HepG2 (cell line): Measurements from ENCODE around the gene ACADVL. TPM values are rescaled to one million over a fixed set of nuclear protein-coding genes. Genes with fewer than 3 reads are reported as not detected.

Experiments used
- YY1 ChIP-seq: IDR thresholded peaks from 2 replicates; pipeline ENCODE4 v1.6.1; 2011; ENCODE audit warnings: low read length, low read depth, moderate library complexity, mild to moderate bottlenecking; ENCODE audit not compliant: insufficient read depth, insufficient replicate concordance
- polyA plus RNA-seq, 8 experiments: library from polyadenylated mRNA; depleted of rRNA in 3 of 8; stranded (reverse) in 7 of 8; unstranded in 1 of 8; fragments of >200 nt; fragmentation: Illumina TruSeq in 4 of 8; extraction: Trizol in 4 of 8; gene quantifications; 2 replicates each; pipeline versions ENCODE4 v1.2.1 to v1.2.3, GENCODE V29; 2011 to 2016; ENCODE audit warnings: low read depth in 4 of 8, missing spikeins in 1 of 8, mixed read lengths in 1 of 8; ENCODE audit not compliant: insufficient read depth in 1 of 8
- total RNA-seq, 5 experiments: library from RNA; depleted of rRNA; stranded (reverse); fragments of >200 nt; fragmentation: Illumina TruSeq; extraction: Trizol; gene quantifications; 2 replicates each; pipeline ENCODE4 v1.2.3, GENCODE V29; 2016; ENCODE audit warnings: low read depth in 1 of 5
- TF ChIP-seq, protein P1 (sequence below): sonication (generic); formaldehyde crosslinking; IDR thresholded peaks from 2 replicates; pipeline ENCODE4 v1.5.0; 2020; ENCODE audit warnings: missing genetic modification reagents
- TF ChIP-seq, protein P2 (sequence below): sonication (generic); IDR thresholded peaks from 2 replicates; pipeline ENCODE4 v1.6.1; 2016; ENCODE audit warnings: low read depth, borderline replicate concordance
- TF ChIP-seq, protein P3 (sequence below): sonication (generic); formaldehyde crosslinking; IDR thresholded peaks from 2 replicates; pipeline ENCODE4 v1.4.0; 2020; ENCODE audit warnings: missing genetic modification reagents
- TF ChIP-seq, protein P4 (sequence below): sonication (generic); formaldehyde crosslinking; IDR thresholded peaks from 2 replicates; pipeline ENCODE4 v1.4.0; 2020; ENCODE audit warnings: missing genetic modification reagents

The ACADVL gene
- total and polyA plus RNA-seq, 2 of the 13 experiments (the other 11 are each of a cell fraction or from before 2014, with no cell fraction given): 219 to 412 TPM

DNA sequence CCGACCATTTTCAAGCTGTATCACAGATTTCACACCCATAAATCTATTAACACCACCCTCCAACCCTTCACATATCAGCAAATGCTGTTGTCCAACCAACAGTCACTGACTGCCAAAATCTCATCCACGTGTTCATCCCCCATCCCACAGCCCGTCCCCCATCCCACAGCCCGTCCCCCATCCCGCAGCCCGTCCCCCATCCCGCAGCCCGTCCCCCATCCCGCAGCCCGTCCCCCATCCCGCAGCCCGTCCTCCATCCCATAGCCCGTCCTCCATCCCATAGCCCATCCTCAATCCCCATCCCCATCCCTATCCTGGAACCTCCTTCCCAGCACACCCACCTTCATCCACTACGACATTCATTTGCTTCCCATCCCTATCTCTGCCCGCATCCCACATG, 14.2 kb upstream of the ACADVL start (continued):
- TF ChIP-seq, protein P1, sequence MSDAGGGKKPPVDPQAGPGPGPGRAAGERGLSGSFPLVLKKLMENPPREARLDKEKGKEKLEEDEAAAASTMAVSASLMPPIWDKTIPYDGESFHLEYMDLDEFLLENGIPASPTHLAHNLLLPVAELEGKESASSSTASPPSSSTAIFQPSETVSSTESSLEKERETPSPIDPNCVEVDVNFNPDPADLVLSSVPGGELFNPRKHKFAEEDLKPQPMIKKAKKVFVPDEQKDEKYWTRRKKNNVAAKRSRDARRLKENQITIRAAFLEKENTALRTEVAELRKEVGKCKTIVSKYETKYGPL: no peak
- TF ChIP-seq, protein P2, sequence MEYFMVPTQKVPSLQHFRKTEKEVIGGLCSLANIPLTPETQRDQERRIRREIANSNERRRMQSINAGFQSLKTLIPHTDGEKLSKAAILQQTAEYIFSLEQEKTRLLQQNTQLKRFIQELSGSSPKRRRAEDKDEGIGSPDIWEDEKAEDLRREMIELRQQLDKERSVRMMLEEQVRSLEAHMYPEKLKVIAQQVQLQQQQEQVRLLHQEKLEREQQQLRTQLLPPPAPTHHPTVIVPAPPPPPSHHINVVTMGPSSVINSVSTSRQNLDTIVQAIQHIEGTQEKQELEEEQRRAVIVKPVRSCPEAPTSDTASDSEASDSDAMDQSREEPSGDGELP: no peak
- TF ChIP-seq YY1: no peak
- TF ChIP-seq, protein P3, sequence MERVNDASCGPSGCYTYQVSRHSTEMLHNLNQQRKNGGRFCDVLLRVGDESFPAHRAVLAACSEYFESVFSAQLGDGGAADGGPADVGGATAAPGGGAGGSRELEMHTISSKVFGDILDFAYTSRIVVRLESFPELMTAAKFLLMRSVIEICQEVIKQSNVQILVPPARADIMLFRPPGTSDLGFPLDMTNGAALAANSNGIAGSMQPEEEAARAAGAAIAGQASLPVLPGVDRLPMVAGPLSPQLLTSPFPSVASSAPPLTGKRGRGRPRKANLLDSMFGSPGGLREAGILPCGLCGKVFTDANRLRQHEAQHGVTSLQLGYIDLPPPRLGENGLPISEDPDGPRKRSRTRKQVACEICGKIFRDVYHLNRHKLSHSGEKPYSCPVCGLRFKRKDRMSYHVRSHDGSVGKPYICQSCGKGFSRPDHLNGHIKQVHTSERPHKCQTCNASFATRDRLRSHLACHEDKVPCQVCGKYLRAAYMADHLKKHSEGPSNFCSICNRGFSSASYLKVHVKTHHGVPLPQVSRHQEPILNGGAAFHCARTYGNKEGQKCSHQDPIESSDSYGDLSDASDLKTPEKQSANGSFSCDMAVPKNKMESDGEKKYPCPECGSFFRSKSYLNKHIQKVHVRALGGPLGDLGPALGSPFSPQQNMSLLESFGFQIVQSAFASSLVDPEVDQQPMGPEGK (CRISPR knock-in tag): no peak
- TF ChIP-seq, protein P4, sequence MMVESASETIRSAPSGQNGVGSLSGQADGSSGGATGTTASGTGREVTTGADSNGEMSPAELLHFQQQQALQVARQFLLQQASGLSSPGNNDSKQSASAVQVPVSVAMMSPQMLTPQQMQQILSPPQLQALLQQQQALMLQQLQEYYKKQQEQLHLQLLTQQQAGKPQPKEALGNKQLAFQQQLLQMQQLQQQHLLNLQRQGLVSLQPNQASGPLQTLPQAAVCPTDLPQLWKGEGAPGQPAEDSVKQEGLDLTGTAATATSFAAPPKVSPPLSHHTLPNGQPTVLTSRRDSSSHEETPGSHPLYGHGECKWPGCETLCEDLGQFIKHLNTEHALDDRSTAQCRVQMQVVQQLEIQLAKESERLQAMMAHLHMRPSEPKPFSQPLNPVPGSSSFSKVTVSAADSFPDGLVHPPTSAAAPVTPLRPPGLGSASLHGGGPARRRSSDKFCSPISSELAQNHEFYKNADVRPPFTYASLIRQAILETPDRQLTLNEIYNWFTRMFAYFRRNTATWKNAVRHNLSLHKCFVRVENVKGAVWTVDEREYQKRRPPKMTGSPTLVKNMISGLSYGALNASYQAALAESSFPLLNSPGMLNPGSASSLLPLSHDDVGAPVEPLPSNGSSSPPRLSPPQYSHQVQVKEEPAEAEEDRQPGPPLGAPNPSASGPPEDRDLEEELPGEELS (CRISPR knock-in tag): no peak
